GM12872 (cell line): ENCODE measurements around the gene TRPV3.

Source experiments
- TF ChIP-seq, protein P1 (sequence below): IDR thresholded peaks from 3 replicates; pipeline ENCODE4 v1.5.1; 2011; ENCODE audit warnings: low read depth, mild to moderate bottlenecking, low read length, moderate library complexity; ENCODE audit not compliant: insufficient read depth

Gene TRPV3

GRCh38 chr17:3596804-3597464 is 39.3 kb upstream of the TRPV3 start:
- TF ChIP-seq, protein P1, sequence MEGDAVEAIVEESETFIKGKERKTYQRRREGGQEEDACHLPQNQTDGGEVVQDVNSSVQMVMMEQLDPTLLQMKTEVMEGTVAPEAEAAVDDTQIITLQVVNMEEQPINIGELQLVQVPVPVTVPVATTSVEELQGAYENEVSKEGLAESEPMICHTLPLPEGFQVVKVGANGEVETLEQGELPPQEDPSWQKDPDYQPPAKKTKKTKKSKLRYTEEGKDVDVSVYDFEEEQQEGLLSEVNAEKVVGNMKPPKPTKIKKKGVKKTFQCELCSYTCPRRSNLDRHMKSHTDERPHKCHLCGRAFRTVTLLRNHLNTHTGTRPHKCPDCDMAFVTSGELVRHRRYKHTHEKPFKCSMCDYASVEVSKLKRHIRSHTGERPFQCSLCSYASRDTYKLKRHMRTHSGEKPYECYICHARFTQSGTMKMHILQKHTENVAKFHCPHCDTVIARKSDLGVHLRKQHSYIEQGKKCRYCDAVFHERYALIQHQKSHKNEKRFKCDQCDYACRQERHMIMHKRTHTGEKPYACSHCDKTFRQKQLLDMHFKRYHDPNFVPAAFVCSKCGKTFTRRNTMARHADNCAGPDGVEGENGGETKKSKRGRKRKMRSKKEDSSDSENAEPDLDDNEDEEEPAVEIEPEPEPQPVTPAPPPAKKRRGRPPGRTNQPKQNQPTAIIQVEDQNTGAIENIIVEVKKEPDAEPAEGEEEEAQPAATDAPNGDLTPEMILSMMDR, result no peak

- TF ChIP-seq, protein P1, result no peak
Observed at GRCh38 chr17:3594976-3595375, 37.4 kb upstream of the TRPV3 start.

GRCh38 chr17:3594051-3594800 is 36.6 kb upstream of the TRPV3 start:
- TF ChIP-seq, protein P1, result no peak

DNA sequence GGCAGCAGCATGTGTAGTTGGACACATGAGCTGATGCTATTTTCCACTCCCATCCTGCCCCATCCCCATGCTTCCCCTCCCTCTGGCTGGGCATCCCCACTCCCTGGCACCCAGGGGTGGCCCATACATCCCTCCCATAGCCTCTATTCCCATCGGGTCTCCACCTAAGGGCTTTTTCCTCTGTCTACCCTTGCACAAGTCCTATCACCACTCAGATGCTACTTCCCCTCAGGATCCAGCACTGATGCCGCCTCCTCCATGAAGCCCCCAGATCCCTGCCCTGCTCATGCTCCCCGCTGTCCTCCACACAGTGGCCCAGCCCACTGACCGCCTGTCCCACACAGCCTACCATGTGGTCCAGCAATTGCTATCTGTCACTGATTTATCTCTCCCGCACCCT is 35.8 kb upstream of the TRPV3 start:
- TF ChIP-seq, protein P1, result no peak

- TF ChIP-seq, protein P1, result no peak
Observed at GRCh38 chr17:3592216-3592860, 34.7 kb upstream of the TRPV3 start.

- TF ChIP-seq, protein P1, result no peak
Observed at GRCh38 chr17:3590768-3591167, 33.2 kb upstream of the TRPV3 start.

GRCh38 chr17:3590231-3590630 is 32.6 kb upstream of the TRPV3 start:
- TF ChIP-seq, protein P1, result no peak
